ENCODE data around the gene NRM. TPM values are rescaled to one million over a fixed set of nuclear protein-coding genes. Genes with fewer than 3 reads are reported as not detected.

The NRM gene
- total RNA-seq, 4 donors from 2014 or later, result 3.0 to 8.2 (median 6.0) TPM

GRCh38 chr6:30645989-30646388 lies 44.8 kb downstream of the NRM start:
- WGBS, 2 donors (ENCODE audit: low coverage in 1 of 2), result 23 to 83% methylated on average over 1 of the region's 1 CpG
- no peaks in the 10 kb centered on the region for H3K27me3 ChIP-seq
- TF ChIP-seq, protein P1, sequence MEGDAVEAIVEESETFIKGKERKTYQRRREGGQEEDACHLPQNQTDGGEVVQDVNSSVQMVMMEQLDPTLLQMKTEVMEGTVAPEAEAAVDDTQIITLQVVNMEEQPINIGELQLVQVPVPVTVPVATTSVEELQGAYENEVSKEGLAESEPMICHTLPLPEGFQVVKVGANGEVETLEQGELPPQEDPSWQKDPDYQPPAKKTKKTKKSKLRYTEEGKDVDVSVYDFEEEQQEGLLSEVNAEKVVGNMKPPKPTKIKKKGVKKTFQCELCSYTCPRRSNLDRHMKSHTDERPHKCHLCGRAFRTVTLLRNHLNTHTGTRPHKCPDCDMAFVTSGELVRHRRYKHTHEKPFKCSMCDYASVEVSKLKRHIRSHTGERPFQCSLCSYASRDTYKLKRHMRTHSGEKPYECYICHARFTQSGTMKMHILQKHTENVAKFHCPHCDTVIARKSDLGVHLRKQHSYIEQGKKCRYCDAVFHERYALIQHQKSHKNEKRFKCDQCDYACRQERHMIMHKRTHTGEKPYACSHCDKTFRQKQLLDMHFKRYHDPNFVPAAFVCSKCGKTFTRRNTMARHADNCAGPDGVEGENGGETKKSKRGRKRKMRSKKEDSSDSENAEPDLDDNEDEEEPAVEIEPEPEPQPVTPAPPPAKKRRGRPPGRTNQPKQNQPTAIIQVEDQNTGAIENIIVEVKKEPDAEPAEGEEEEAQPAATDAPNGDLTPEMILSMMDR (IDR thresholded peaks at IDR 0.05), result no peak
- no peak for TF ChIP-seq POLR2A (IDR thresholded peaks at IDR 0.05)
- no peak for TF ChIP-seq EP300 (IDR thresholded peaks at IDR 0.05)
- TF ChIP-seq POLR2AphosphoS5 (IDR thresholded peaks at IDR 0.05), result no peak
- H3K36me3 ChIP-seq, result peaks cover 0 to 62% of the 10 kb centered on the region in 2 donors
- no peak for ATAC-seq
- no peak overlapping the region for H3K4me3 ChIP-seq
- peak overlapping the region in 2 of 4 donors; percentile 97 for H3K27ac ChIP-seq
- no peaks in the 10 kb centered on the region for H3K9me3 ChIP-seq
- peaks cover 0 to 33% (median 9%) of the 10 kb centered on the region in 3 donors for H3K4me1 ChIP-seq

GRCh38 chr6:30644769-30645168 lies 46.0 kb downstream of the NRM start:
- H3K27ac ChIP-seq, result no peak overlapping the region
- no peaks in the 10 kb centered on the region for H3K9me3 ChIP-seq
- H3K4me1 ChIP-seq, result peaks cover 0 to 33% (median 9%) of the 10 kb centered on the region in 3 donors
- no peaks in the 10 kb centered on the region for H3K27me3 ChIP-seq
- ATAC-seq, result no peak
- TF ChIP-seq POLR2A (IDR thresholded peaks at IDR 0.05) (no peak), POLR2AphosphoS5 (IDR thresholded peaks at IDR 0.05) (no peak), EP300 (IDR thresholded peaks at IDR 0.05) (no peak)
- TF ChIP-seq, protein P1 (IDR thresholded peaks at IDR 0.05), result no peak
- no peak overlapping the region for H3K4me3 ChIP-seq
- WGBS, 2 donors (ENCODE audit: low coverage in 1 of 2), result 66 to 77% methylated on average over 5 of the region's 5 CpGs
- H3K36me3 ChIP-seq, result peaks cover 0 to 63% of the 10 kb centered on the region in 2 donors

DNA sequence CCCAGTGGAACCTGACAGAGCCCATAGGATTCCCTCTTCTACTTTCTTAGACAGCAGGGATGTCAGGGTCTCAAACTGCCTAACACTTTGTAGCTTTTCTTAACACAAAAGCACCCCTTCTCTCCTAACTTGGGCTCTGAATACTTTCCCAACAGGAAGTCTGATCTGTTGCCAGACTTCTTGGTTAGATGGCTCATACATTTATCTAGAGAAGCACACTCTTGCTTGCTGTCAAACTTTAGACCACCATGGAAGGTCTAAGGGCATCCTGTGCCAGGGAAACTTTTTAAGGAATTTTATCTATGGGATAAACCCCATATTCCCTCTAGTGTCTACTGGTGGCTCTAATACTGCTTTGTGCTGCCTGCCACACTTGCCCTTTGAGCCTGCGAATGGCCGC lies 47.1 kb downstream of the NRM start:
- H3K27ac ChIP-seq, result no peak overlapping the region
- no peak for TF ChIP-seq POLR2AphosphoS5 (IDR thresholded peaks at IDR 0.05)
- no peak for TF ChIP-seq EP300 (IDR thresholded peaks at IDR 0.05)
- TF ChIP-seq, protein P1 (IDR thresholded peaks at IDR 0.05), result no peak
- no peak for TF ChIP-seq POLR2A (IDR thresholded peaks at IDR 0.05)
- no peak for ATAC-seq
- peaks cover 0 to 23% (median 9%) of the 10 kb centered on the region in 3 donors for H3K4me1 ChIP-seq
- H3K4me3 ChIP-seq, result no peak overlapping the region
- H3K27me3 ChIP-seq, result no peaks in the 10 kb centered on the region
- peaks cover 0 to 72% of the 10 kb centered on the region in 2 donors for H3K36me3 ChIP-seq
- no peaks in the 10 kb centered on the region for H3K9me3 ChIP-seq
- 86 to 94% methylated on average over 2 of the region's 2 CpGs for WGBS, 2 donors (ENCODE audit: low coverage in 1 of 2)

DNA sequence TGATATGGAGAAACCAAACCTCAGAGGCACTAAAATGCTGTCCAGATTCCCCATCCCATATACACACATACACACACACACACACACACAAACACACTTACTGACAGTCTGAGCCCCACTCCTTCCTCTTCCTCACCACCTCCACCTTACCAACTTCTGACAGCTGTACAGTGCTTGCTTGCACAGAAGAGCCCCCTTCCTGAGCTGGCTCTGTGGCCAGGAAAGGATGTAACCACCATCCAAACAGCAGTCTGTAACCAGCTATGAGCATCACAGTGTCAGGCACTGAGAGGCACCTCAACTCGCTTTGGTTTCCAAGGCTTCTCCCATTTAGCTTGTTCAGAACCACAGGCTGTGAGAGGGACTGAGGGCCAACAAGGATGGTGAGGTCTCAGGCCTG lies 49.7 kb downstream of the NRM start:
- peaks cover 0 to 86% of the 10 kb centered on the region in 2 donors for H3K36me3 ChIP-seq
- H3K9me3 ChIP-seq, result no peaks in the 10 kb centered on the region
- no peak for ATAC-seq
- WGBS, 2 donors (ENCODE audit: low coverage in 1 of 2), result no CpG with 5 or more reads among the region's 1 CpG
- H3K4me3 ChIP-seq, result no peak overlapping the region
- TF ChIP-seq POLR2A (IDR thresholded peaks at IDR 0.05) (no peak), POLR2AphosphoS5 (IDR thresholded peaks at IDR 0.05) (no peak), EP300 (IDR thresholded peaks at IDR 0.05) (no peak)
- TF ChIP-seq, protein P1 (IDR thresholded peaks at IDR 0.05), result no peak
- no peaks in the 10 kb centered on the region for H3K27me3 ChIP-seq
- H3K27ac ChIP-seq, result no peak overlapping the region
- H3K4me1 ChIP-seq, result peaks cover 0 to 5% (median 0%) of the 10 kb centered on the region in 3 donors

DNA sequence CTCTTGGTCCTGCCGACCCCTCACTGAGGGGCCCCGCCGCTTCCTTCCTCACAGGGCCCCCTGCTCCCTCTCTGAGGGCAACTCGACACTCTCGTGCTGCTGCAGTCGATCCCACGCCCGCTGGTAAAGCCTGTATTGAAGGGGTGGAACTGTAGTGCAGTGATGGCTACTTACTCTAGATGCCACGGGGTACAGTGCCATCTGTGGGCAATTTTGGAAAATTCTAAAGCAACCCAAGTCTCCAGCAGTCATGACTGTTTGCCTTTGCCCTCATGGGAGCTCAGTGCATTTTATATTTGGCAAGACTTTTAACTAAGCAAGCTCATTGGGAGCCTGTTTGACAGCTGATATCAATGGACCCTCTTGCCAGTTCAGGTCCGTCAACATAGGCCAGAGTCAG lies 50.3 kb downstream of the NRM start:
- TF ChIP-seq POLR2A (IDR thresholded peaks at IDR 0.05) (no peak), EP300 (IDR thresholded peaks at IDR 0.05) (no peak), POLR2AphosphoS5 (IDR thresholded peaks at IDR 0.05) (no peak)
- TF ChIP-seq, protein P1 (IDR thresholded peaks at IDR 0.05), result no peak
- Histone ChIP-seq H3K4me1 (no peaks in the 10 kb centered on the region), H3K36me3 (peaks cover 0 to 81% of the 10 kb centered on the region in 2 donors), H3K27ac (no peak overlapping the region), H3K27me3 (no peaks in the 10 kb centered on the region), H3K9me3 (no peaks in the 10 kb centered on the region), H3K4me3 (no peak overlapping the region)
- WGBS, 2 donors (ENCODE audit: low coverage in 1 of 2), result 60 to 71% methylated on average over 1 to 3 of the region's 10 CpGs
- ATAC-seq, result no peak

Measured in gastroesophageal sphincter (tissue), 4 donors.